GM19328 (cell line): ENCODE data around the gene MON2.

Source experiments
- ATAC-seq: cut with Tn5 transposase; IDR thresholded peaks from one replicate; pipeline ENCODE4 v1.9.1; 2021; ENCODE audit warnings: mild to moderate bottlenecking, moderate library complexity; ENCODE audit not compliant: unreplicated experiment

The MON2 gene

GRCh38 chr12:62649412-62650138, 182.9 kb downstream of the MON2 start:
- ATAC-seq = no peak
